Measurements from ENCODE around the gene ABHD12.

Gene ABHD12

DNA sequence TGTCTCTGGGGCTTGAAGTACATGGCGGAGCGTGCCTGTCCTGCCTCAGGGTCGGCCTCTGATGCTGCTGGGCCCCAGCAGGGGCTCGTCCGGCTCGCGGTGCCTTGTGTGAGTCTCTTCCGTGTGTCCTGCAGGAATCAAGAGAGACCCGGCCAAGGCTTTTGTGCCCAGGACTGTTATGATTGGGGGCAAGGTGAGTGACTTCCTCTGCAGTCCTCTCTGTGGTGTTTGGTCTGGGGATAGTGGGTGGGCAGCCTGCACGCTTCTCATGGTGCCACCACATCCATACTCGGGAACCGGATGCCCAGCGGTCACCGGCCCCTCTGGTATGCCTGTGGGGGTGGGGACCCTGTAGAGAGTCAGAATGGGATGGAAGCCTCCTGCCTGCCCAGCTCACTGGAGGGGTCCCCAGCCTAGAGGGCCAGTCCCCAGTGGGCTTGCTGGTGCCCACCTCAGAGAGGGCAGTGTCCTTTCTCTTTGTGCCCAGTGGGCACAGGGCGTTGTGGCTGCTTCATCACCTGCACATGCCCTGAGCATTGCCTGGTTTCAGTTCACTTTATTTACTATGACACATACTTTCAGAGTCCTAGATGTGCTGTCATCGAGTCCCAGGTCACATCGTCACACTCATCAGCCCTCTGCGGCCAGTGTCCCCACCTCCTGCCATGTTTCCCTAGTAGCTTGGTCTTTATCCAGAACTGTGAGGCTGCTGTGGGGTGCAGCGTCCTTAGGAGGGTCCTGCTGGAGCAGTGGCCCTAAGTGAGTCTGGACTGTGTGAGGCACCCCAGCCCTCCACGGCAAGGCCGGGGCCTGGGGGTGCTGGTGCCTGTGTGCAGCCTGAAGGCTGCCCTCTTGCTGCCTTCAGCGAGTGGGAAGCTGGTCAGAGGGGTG, 102.1 kb downstream of the ABHD12 start:
- no peak for DNase-seq

DNA sequence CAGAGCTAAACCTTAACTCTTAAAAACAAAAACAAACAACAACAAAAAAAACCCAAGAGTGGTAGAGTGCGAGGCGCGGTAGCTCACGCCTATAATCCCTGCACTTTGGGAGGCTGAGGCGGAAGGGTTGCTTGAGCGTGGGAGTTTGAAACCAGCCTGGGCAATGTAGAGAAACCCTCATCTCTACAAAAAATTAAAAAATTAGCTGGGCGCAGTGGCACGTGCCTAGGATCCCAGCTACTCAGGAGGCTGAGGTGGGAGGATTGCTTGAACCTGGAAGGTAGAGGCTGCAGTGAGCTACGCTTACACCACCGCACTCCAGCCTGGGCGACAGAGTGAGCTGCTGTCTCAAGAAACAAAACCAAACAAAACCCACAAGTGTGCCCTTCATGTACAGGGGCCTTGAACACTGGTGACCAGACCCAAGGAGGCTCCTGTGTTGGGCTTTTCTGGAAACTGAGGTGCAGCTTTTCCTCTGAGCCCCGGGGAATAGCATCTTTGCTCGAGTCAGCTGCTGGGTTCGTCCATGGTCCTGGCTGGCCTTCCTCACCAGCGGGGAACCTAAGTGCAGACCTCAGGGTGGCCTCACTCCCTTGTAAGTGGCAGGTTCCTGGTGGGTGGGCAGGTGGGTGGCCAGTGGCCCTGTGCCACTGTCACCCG, 102.9 kb downstream of the ABHD12 start:
- no peak for DNase-seq

- no peak for DNase-seq
These were observed 103.7 kb downstream of the ABHD12 start for GRCh38 chr20:25286917-25287316.

DNA sequence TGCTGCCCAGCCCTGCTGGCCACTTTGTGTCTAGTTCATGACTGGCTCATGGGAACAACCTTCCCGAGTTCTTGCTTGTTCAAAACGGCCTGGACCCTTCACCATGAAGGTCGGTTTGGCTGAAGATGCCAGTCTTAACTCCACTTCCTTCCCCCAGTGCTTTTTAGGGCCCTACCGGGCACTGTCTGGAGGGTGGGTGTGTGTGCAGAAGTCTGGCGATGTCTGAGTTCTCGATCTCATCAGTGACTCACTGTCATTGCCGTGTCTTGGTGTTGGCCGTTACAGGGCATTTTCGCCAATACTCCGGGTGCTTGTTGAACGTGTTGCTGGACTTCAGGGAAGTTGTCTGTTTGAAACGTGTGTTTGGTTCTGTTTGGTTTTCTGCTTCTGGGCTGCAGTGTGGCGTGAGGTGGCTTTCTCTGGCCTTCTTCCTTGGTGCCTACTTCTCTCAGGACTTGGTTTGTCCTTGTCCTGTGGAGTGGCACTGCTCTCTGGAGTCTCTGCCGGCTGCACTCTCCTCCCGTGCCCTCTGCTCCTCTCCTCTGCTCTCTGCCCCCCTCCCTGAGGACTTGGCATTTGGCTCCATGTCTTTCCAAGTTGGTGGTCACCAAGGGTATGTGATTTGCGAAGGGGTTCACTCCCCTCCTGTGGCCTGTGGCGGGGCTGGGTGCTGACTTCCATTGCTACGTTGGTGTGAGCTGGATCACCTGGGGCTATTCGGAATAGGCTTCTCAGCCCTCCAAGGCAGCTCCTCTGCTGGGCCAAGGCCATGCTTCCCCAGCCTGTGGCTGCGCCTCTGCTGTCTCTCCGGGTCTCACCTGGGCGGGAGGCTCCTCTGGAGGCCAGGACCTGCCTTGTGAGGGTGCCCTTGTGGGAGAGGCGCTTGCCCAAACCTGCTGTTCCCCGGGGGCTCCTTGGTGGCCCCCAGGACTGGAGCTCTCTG, 104.5 kb downstream of the ABHD12 start:
- no peak for DNase-seq

GRCh38 chr20:25285091-25285647, 105.5 kb downstream of the ABHD12 start:
- DNase-seq: no peak

- DNase-seq: no peak
These were observed 106.5 kb downstream of the ABHD12 start for GRCh38 chr20:25284131-25284601.

DNA sequence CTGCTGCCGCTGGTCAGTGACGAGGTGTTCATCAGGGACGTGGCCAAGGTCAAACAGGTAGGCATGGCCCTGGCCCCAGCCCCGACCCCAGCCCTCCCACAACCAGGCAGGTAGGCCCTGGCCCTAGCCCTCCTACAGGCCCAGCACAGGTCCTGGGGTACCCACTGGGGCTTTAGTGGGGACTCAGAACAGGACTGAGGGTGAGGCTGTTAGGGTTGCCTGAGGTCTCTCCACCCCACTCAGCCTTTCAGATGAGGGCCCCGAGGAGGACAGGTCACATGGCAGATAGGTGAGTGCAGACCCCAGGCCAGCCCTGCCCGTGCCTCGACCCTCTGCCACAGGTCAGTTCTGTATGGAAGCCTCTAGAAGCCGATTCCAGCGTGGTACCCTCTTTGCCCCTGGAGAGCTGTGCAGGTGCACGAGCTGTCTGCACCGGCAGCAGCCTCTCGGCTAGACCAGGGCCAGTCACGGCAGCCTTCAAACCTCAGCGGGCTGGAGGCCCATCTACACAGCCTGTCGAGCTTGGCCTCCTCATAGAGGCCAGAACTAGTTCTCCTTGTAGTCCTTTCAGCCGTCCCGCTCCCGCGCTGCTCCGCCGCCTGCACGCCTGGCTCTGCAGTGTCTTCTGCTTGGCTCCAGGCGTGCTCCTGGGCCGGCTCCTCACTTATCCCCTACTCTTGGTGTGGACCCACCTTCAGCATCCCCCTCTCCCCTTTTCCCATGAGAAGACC, 107.2 kb downstream of the ABHD12 start:
- no peak for DNase-seq

DNA sequence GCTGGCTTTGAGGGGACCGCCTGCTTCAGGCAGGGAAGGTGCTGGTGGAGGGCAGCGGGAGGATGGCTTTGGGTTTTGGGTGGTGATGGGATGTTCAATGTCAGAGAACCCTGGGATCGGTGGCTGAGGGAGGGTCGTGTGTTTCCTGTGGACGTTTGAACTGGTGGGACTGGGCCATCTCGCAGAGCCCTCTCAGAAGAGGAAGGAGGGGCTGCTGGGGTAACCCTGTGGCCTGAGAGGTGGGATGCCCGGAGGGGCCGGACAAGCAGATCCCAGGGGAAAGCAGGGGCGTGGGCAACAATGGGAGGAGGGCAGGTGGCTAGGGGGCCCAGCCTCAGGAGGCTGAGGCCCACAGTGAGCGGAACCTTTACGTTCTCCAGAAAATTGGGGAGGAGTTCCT, 107.8 kb downstream of the ABHD12 start:
- DNase-seq: no peak

DNA sequence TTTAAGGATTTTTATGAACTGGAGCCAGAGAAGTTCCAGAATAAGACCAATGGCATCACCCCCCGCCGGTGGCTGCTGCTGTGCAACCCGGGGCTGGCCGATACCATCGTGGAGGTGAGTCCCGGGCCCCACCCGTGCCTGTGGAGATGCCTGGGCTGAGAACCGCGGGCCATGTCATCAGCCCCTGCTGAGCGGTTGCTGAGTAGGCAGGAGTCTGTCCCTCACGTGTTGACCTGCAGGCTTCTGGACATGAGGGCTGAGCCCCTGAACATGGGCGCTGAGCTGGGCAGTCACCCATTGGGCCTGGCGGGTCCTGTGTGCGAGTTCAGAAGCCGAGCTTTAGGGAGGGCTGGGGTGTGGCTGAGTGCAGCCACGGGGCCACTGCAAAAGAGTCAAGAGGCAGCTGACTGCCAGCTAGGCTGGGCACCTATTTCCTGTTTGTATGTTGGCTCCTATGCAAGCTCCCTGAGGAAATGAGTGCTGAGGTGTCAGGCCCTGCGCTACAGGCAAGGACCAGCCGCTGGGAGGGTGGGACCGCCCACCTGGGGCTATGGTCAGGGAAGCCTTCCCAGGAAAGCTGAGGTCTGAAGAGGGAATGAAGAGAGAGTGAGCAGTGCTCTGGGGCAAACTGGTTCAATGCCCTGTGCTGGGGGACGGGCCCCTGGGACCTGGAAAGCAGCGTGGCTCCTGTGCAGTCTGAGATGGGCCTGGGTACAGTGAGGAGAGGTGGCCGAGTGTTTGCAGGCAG, 108.4 kb downstream of the ABHD12 start:
- DNase-seq: no peak

DNA sequence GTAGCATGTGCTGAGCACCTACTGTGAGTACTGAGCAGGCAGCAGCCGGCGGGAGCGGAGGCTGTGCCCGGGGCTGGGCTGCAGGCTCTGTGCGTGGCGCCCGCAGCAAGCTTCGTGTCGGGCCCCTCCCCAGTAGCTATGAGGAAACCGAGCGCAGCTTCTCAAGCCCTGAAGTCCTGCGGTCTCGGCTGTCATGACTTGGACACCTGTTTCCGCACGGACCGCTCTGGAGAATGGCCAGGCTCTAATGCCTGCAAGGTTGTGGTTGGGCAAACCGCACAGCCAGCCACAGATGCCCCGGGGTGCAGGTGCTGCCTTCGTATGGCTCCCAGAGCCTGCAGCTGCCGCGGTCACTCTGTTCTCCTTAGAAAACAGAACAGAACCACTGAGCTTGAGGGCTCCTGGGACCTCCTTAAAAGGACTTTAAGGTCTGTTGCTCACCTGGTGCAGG, 109.1 kb downstream of the ABHD12 start:
- DNase-seq: no peak

GRCh38 chr20:25280574-25281535, 109.8 kb downstream of the ABHD12 start:
- DNase-seq: no peak

GRCh38 chr20:25280051-25280573, 110.5 kb downstream of the ABHD12 start:
- DNase-seq: no peak

- DNase-seq: no peak
These were observed 111.2 kb downstream of the ABHD12 start for GRCh38 chr20:25279403-25279802.

DNA sequence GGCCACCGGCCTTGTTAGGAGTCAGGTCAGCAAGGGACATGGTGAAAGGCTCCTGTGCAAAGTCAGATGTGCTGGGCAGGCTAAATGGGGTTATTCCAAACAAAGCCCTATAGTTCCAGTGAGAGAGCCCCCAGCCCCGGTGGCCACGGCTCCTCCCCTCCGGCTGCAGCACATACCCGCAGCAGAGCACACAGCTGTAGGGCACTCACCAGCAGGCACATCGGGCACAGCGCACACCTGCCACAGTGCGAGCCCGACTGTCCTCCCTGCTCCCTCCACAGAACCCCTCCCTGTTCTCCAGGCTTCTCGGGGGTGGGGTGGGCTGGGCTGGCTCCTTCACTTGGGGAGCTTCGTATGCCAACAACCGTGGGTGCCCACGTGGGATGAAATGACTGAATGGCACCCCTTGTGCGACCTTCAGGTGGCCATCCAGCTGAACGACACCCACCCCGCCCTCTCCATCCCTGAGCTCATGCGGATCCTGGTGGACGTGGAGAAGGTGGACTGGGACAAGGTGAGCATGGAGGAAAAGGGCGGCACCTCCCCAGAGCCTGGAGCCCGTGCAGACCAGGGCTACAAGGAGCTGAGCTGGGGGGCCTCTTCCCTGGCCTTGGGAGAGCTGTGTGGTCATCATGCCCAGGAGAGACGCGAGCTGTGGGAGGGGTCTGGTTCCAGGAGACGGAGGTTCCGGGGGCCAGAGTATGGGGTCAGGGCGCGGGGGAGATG, 111.8 kb downstream of the ABHD12 start:
- DNase-seq: no peak

GRCh38 chr20:25277941-25278521, 112.6 kb downstream of the ABHD12 start:
- DNase-seq: no peak

GRCh38 chr20:25277051-25277801, 113.4 kb downstream of the ABHD12 start:
- DNase-seq: no peak

DNA sequence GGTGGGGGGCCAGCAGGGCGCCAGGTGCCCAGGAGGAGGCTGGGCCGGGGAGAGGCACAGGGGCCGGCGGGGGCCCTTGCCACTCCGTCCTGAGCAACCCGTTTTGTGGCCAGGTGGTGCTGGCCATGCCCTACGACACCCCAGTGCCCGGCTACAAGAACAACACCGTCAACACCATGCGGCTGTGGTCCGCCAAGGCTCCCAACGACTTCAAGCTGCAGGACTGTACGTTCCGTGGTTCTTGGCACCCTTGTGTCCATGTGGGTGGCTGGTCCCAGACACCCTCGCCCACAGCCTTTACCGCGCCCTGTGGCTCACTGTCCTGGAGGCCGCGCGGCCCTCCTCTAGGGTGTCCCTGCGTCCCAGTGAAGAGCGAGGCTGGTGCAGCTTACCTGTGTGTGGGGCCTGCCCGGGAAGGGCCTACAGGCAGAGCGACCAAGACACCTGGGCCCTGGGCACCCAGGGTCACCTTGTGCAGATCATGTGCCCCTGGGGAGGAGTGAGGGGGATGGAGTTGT, 114.0 kb downstream of the ABHD12 start:
- DNase-seq: no peak
